ENCODE data around the gene GLT8D2.

The GLT8D2 gene

GRCh38 chr12:104049903-104050356 lies at the start of gene GLT8D2:
Gene GLT8D2, minus strand, starts transcription at chr12:104050187. Its CDS starts 30,539 bp downstream, at chr12:104019648.
- peaks cover 6% of the 10 kb centered on the region for H3K4me1 Mint-ChIP-seq (ENCODE audit: low read depth)
- no peak within 1 kb of the TSS for H3K27ac Mint-ChIP-seq
- peaks cover 52% of the 10 kb centered on the region for H3K27me3 Mint-ChIP-seq (ENCODE audit: low read depth)
- no peaks in the 10 kb centered on the region for H3K9me3 Mint-ChIP-seq
- H3K4me3 Mint-ChIP-seq = peak within 1 kb of the TSS; percentile 46
- H3K36me3 Mint-ChIP-seq (ENCODE audit: low read depth) = no peaks in the 10 kb centered on the region
- no peak for DNase-seq (ENCODE audit: low spot score)

- Mint-ChIP-seq H3K4me1 (ENCODE audit: low read depth) (peaks cover 2% of the 10 kb centered on the region), H3K9me3 (no peaks in the 10 kb centered on the region), H3K27ac (no peak overlapping the region), H3K27me3 (ENCODE audit: low read depth) (no peaks in the 10 kb centered on the region), H3K36me3 (ENCODE audit: low read depth) (peaks cover 41% of the 10 kb centered on the region), H3K4me3 (no peak overlapping the region)
- no peak for DNase-seq (ENCODE audit: low spot score)
Measured at GRCh38 chr12:104097954-104098353, 48.0 kb upstream of the GLT8D2 start.

- no peak overlapping the region for H3K4me3 Mint-ChIP-seq
- peaks cover 42% of the 10 kb centered on the region for H3K36me3 Mint-ChIP-seq (ENCODE audit: low read depth)
- H3K27ac Mint-ChIP-seq = no peak overlapping the region
- no peak for DNase-seq (ENCODE audit: low spot score)
- no peaks in the 10 kb centered on the region for H3K9me3 Mint-ChIP-seq
- no peaks in the 10 kb centered on the region for H3K27me3 Mint-ChIP-seq (ENCODE audit: low read depth)
- H3K4me1 Mint-ChIP-seq (ENCODE audit: low read depth) = peaks cover 2% of the 10 kb centered on the region
Measured at GRCh38 chr12:104095289-104095688, 45.3 kb upstream of the GLT8D2 start.

GRCh38 chr12:104094284-104094683 lies 44.3 kb upstream of the GLT8D2 start:
- H3K4me3 Mint-ChIP-seq = no peak overlapping the region
- no peak overlapping the region for H3K27ac Mint-ChIP-seq

GRCh38 chr12:104091136-104091535 lies 41.1 kb upstream of the GLT8D2 start:
- no peaks in the 10 kb centered on the region for H3K27me3 Mint-ChIP-seq (ENCODE audit: low read depth)
- no peak overlapping the region for H3K27ac Mint-ChIP-seq
- H3K4me1 Mint-ChIP-seq (ENCODE audit: low read depth) = peaks cover 2% of the 10 kb centered on the region
- DNase-seq (ENCODE audit: low spot score) = no peak
- H3K36me3 Mint-ChIP-seq (ENCODE audit: low read depth) = peaks cover 31% of the 10 kb centered on the region
- no peak overlapping the region for H3K4me3 Mint-ChIP-seq
- no peaks in the 10 kb centered on the region for H3K9me3 Mint-ChIP-seq

More at GRCh38 chr12:104094284-104094683, 44.3 kb upstream of the GLT8D2 start:
- H3K27me3 Mint-ChIP-seq (ENCODE audit: low read depth) = no peaks in the 10 kb centered on the region
- peaks cover 2% of the 10 kb centered on the region for H3K4me1 Mint-ChIP-seq (ENCODE audit: low read depth)
- H3K36me3 Mint-ChIP-seq (ENCODE audit: low read depth) = peaks cover 43% of the 10 kb centered on the region
- DNase-seq (ENCODE audit: low spot score) = no peak
- no peaks in the 10 kb centered on the region for H3K9me3 Mint-ChIP-seq

GRCh38 chr12:104090685-104091084 lies 40.7 kb upstream of the GLT8D2 start:
- Mint-ChIP-seq H3K4me1 (ENCODE audit: low read depth) (peaks cover 2% of the 10 kb centered on the region), H3K27me3 (ENCODE audit: low read depth) (no peaks in the 10 kb centered on the region), H3K36me3 (ENCODE audit: low read depth) (peaks cover 33% of the 10 kb centered on the region), H3K4me3 (no peak overlapping the region), H3K9me3 (no peaks in the 10 kb centered on the region), H3K27ac (no peak overlapping the region)
- no peak for DNase-seq (ENCODE audit: low spot score)

- Mint-ChIP-seq H3K9me3 (no peaks in the 10 kb centered on the region), H3K4me1 (ENCODE audit: low read depth) (peaks cover 13% of the 10 kb centered on the region), H3K36me3 (ENCODE audit: low read depth) (peaks cover 33% of the 10 kb centered on the region), H3K27ac (no peak overlapping the region), H3K4me3 (no peak overlapping the region), H3K27me3 (ENCODE audit: low read depth) (no peaks in the 10 kb centered on the region)
- DNase-seq (ENCODE audit: low spot score) = peak; percentile 57
Measured at GRCh38 chr12:104083769-104084475, 33.9 kb upstream of the GLT8D2 start.

- Mint-ChIP-seq H3K4me1 (ENCODE audit: low read depth) (peaks cover 13% of the 10 kb centered on the region), H3K36me3 (ENCODE audit: low read depth) (peaks cover 26% of the 10 kb centered on the region), H3K27ac (no peak overlapping the region), H3K4me3 (no peak overlapping the region), H3K9me3 (no peaks in the 10 kb centered on the region), H3K27me3 (ENCODE audit: low read depth) (no peaks in the 10 kb centered on the region)
- DNase-seq (ENCODE audit: low spot score) = no peak
Measured at GRCh38 chr12:104080764-104081163, 30.8 kb upstream of the GLT8D2 start.

GRCh38 chr12:104079024-104079423 lies 29.0 kb upstream of the GLT8D2 start:
- Mint-ChIP-seq H3K27me3 (ENCODE audit: low read depth) (no peaks in the 10 kb centered on the region), H3K27ac (no peak overlapping the region), H3K36me3 (ENCODE audit: low read depth) (peaks cover 15% of the 10 kb centered on the region), H3K4me3 (no peak overlapping the region), H3K4me1 (ENCODE audit: low read depth) (peaks cover 6% of the 10 kb centered on the region), H3K9me3 (no peaks in the 10 kb centered on the region)
- no peak for DNase-seq (ENCODE audit: low spot score)

GRCh38 chr12:104073699-104074098 lies 23.7 kb upstream of the GLT8D2 start:
- H3K9me3 Mint-ChIP-seq = no peaks in the 10 kb centered on the region
- peaks cover 16% of the 10 kb centered on the region for H3K36me3 Mint-ChIP-seq (ENCODE audit: low read depth)
- DNase-seq (ENCODE audit: low spot score) = no peak
- H3K4me1 Mint-ChIP-seq (ENCODE audit: low read depth) = no peaks in the 10 kb centered on the region
- H3K4me3 Mint-ChIP-seq = no peak overlapping the region
- H3K27me3 Mint-ChIP-seq (ENCODE audit: low read depth) = no peaks in the 10 kb centered on the region
- H3K27ac Mint-ChIP-seq = no peak overlapping the region

GRCh38 chr12:104072099-104072498 lies 22.1 kb upstream of the GLT8D2 start:
- H3K9me3 Mint-ChIP-seq = no peaks in the 10 kb centered on the region
- H3K4me3 Mint-ChIP-seq = no peak overlapping the region
- DNase-seq (ENCODE audit: low spot score) = no peak
- H3K4me1 Mint-ChIP-seq (ENCODE audit: low read depth) = peaks cover 2% of the 10 kb centered on the region
- peaks cover 25% of the 10 kb centered on the region for H3K36me3 Mint-ChIP-seq (ENCODE audit: low read depth)
- H3K27ac Mint-ChIP-seq = no peak overlapping the region
- H3K27me3 Mint-ChIP-seq (ENCODE audit: low read depth) = no peaks in the 10 kb centered on the region

GRCh38 chr12:104064842-104065427 lies 14.9 kb upstream of the GLT8D2 start:
- Mint-ChIP-seq H3K9me3 (no peaks in the 10 kb centered on the region), H3K36me3 (ENCODE audit: low read depth) (peaks cover 14% of the 10 kb centered on the region), H3K4me1 (ENCODE audit: low read depth) (peaks cover 16% of the 10 kb centered on the region), H3K27me3 (ENCODE audit: low read depth) (peaks cover 25% of the 10 kb centered on the region), H3K4me3 (peak overlapping the region; percentile 92), H3K27ac (peak overlapping the region; percentile 84)
- DNase-seq (ENCODE audit: low spot score) = no peak

GRCh38 chr12:104064031-104064841 lies 14.2 kb upstream of the GLT8D2 start, which contains the start of gene HCFC2:
Gene HCFC2, plus strand, starts transcription at chr12:104064531. Its CDS starts 30 bp downstream, at chr12:104064561.
- DNase-seq (ENCODE audit: low spot score) = peak; percentile 91
- no peaks in the 10 kb centered on the region for H3K9me3 Mint-ChIP-seq
- peaks cover 32% of the 10 kb centered on the region for H3K27me3 Mint-ChIP-seq (ENCODE audit: low read depth)
- H3K4me3 Mint-ChIP-seq = peak within 1 kb of the TSS; percentile 96
- H3K27ac Mint-ChIP-seq = peak within 1 kb of the TSS; percentile 84
- peaks cover 16% of the 10 kb centered on the region for H3K4me1 Mint-ChIP-seq (ENCODE audit: low read depth)
- H3K36me3 Mint-ChIP-seq (ENCODE audit: low read depth) = peaks cover 11% of the 10 kb centered on the region

GRCh38 chr12:104063712-104064030 lies 13.7 kb upstream of the GLT8D2 start:
- no peaks in the 10 kb centered on the region for H3K9me3 Mint-ChIP-seq
- H3K27ac Mint-ChIP-seq = peak overlapping the region; percentile 23
- no peak for DNase-seq (ENCODE audit: low spot score)
- peaks cover 35% of the 10 kb centered on the region for H3K27me3 Mint-ChIP-seq (ENCODE audit: low read depth)
- peaks cover 9% of the 10 kb centered on the region for H3K36me3 Mint-ChIP-seq (ENCODE audit: low read depth)
- H3K4me1 Mint-ChIP-seq (ENCODE audit: low read depth) = peaks cover 16% of the 10 kb centered on the region
- H3K4me3 Mint-ChIP-seq = peak overlapping the region; percentile 96

Measured in T-helper 2 cell treated with Interferon-gamma antibody and Interleukin-4, amounts not matched to agents 5 μg/mL and 100 μg/mL, for 36 hours (primary cell).